Small intestine (tissue), 7 donors: ENCODE results near the gene MORC3. TPM values are rescaled to one million over a fixed set of nuclear protein-coding genes. Genes with fewer than 3 reads are reported as not detected.
"Not testable (repeated sequence)": the region's sequence is repeated elsewhere in the genome, so short reads cannot be mapped to it uniquely, and the experiment has no call there.

Source experiments
- DNase-seq, 2 donors: peaks; one replicate each; pipeline versions ENCODE4 v3.0.0 to v3.0.0-alpha.2; 2013
- FAIRE-seq: peaks from 2 replicates; lab custom pipeline; 2012; peaks lifted over from hg19 to GRCh38; lab: Jason Lieb, UNC
- H3K27ac ChIP-seq, 3 donors: one replicate each; pipeline ENCODE4 v1.5.1; 2013; ENCODE audit warnings: low read length in 2 of 3, mild to moderate bottlenecking in 2 of 3, control low read depth in 1 of 3, inconsistent platforms in 1 of 3, low read depth in 1 of 3, moderate library complexity in 1 of 3
- H3K27me3 ChIP-seq, 3 donors: one replicate each; pipeline ENCODE4 v1.6.1; 2013; ENCODE audit warnings: low read length in 3 of 3, inconsistent platforms in 1 of 3; ENCODE audit not compliant: control insufficient read depth in 3 of 3, insufficient read depth in 3 of 3
- H3K36me3 ChIP-seq, 3 donors: one replicate each; pipeline ENCODE4 v1.6.1; 2013; ENCODE audit warnings: low read length in 3 of 3, inconsistent platforms in 1 of 3, low read depth in 1 of 3, mild to moderate bottlenecking in 1 of 3, moderate library complexity in 1 of 3; ENCODE audit not compliant: control insufficient read depth in 3 of 3, insufficient read depth in 2 of 3
- H3K4me1 ChIP-seq, 3 donors: one replicate each; pipeline ENCODE4 v1.6.1; 2013; ENCODE audit warnings: low read length in 2 of 3, inconsistent platforms in 1 of 3, low read depth in 1 of 3, mild to moderate bottlenecking in 1 of 3, moderate library complexity in 1 of 3; ENCODE audit not compliant: control insufficient read depth in 3 of 3, insufficient read depth in 2 of 3
- H3K4me3 ChIP-seq, 3 donors: one replicate each; pipeline ENCODE4 v1.5.1; 2013; ENCODE audit warnings: low read length in 3 of 3, control low read depth in 1 of 3, inconsistent platforms in 1 of 3, low read depth in 1 of 3, mild to moderate bottlenecking in 1 of 3, moderate library complexity in 1 of 3
- H3K9me3 ChIP-seq, 2 donors: one replicate each; pipeline ENCODE4 v1.6.1; 2013; ENCODE audit warnings: low read depth in 1 of 2, low read length in 1 of 2; ENCODE audit not compliant: control insufficient read depth in 2 of 2, insufficient read depth in 1 of 2
- WGBS, 3 donors: extraction: QIAGEN DNeasy Blood & Tissue Kit; methylation state at CpG; one replicate each; pipeline ENCODE4 v1.1.7; 2013; 5-methylcytosine and 5-hydroxymethylcytosine counted together
- polyA plus RNA-seq, 4 donors: library from polyadenylated mRNA; stranded (reverse) in 3 of 4; unstranded in 1 of 4; fragments of 200-250 nt in 3 of 4; fragments of 120-200 nt in 1 of 4; gene quantifications; one replicate each; pipeline versions ENCODE4 v1.2.1 to v1.2.3, GENCODE V29; 2013
- donor health status: healthy with polysubstance abuse.
- donor health status: control.
- donor health status: control.
- donor health status: Bipolar disorder and iron deficiency.
- donor health status: healthy.

The MORC3 gene
- polyA plus RNA-seq, 4 donors: 8.6 to 27.5 (median 10.4) TPM

GRCh38 chr21:36355868-36356267 lies 35.9 kb downstream of the MORC3 start:
- Histone ChIP-seq H3K4me3 (no peak overlapping the region), H3K4me1 (no peaks in the 10 kb centered on the region), H3K27ac (no peak overlapping the region), H3K9me3 (no peaks in the 10 kb centered on the region), H3K36me3 (peaks cover 11 to 42% (median 18%) of the 10 kb centered on the region in 3 donors), H3K27me3 (no peaks in the 10 kb centered on the region)
- FAIRE-seq: no peak
- DNase-seq: no peak
- WGBS, 3 donors: 39 to 53% (median 52%) methylated on average over 2 of the region's 2 CpGs

GRCh38 chr21:36359185-36359584 lies 39.2 kb downstream of the MORC3 start:
- Histone ChIP-seq H3K36me3 (peaks cover 26 to 45% (median 29%) of the 10 kb centered on the region in 3 donors), H3K4me1 (no peaks in the 10 kb centered on the region), H3K27ac (no peak overlapping the region), H3K4me3 (no peak overlapping the region), H3K9me3 (no peaks in the 10 kb centered on the region), H3K27me3 (no peaks in the 10 kb centered on the region)
- 94 to 97% (median 97%) methylated on average over 2 of the region's 2 CpGs for WGBS, 3 donors
- FAIRE-seq: no peak
- no peak for DNase-seq

- Histone ChIP-seq H3K36me3 (peaks cover 20 to 43% (median 23%) of the 10 kb centered on the region in 3 donors), H3K4me1 (no peaks in the 10 kb centered on the region), H3K27ac (no peak overlapping the region), H3K4me3 (no peak overlapping the region), H3K9me3 (no peaks in the 10 kb centered on the region), H3K27me3 (no peaks in the 10 kb centered on the region)
- no peak for DNase-seq
- WGBS, 3 donors: 74 to 87% (median 85%) methylated on average over 7 of the region's 7 CpGs
- FAIRE-seq: no peak
Measured at GRCh38 chr21:36369064-36369685, 49.2 kb downstream of the MORC3 start.

- DNase-seq: no peak
- no peak overlapping the region for H3K4me3 ChIP-seq
- peaks cover 0 to 4% (median 0%) of the 10 kb centered on the region in 3 donors for H3K4me1 ChIP-seq
- no peaks in the 10 kb centered on the region for H3K9me3 ChIP-seq
- H3K27me3 ChIP-seq: no peaks in the 10 kb centered on the region
- H3K36me3 ChIP-seq: peaks cover 4 to 26% (median 11%) of the 10 kb centered on the region in 3 donors
- no peak for FAIRE-seq
- no peak overlapping the region for H3K27ac ChIP-seq
Measured at GRCh38 chr21:36375994-36376393, 56.0 kb downstream of the MORC3 start.

GRCh38 chr21:36377391-36377842 lies 57.4 kb downstream of the MORC3 start:
- FAIRE-seq (no peak), DNase-seq (peak; percentile 19 to 24)
- Histone ChIP-seq H3K27ac (peak overlapping the region in 1 of 3 donors; percentile 8), H3K27me3 (no peaks in the 10 kb centered on the region), H3K4me3 (no peak overlapping the region), H3K4me1 (peaks cover 0 to 4% (median 0%) of the 10 kb centered on the region in 3 donors), H3K36me3 (peaks cover 2 to 23% (median 9%) of the 10 kb centered on the region in 3 donors), H3K9me3 (no peaks in the 10 kb centered on the region)
- WGBS, 3 donors: 40 to 62% (median 55%) methylated on average over 7 of the region's 7 CpGs

- 94 to 95% (median 94%) methylated on average over 6 of the region's 6 CpGs for WGBS, 3 donors
- no peak for DNase-seq
- no peak overlapping the region for H3K27ac ChIP-seq
- no peaks in the 10 kb centered on the region for H3K9me3 ChIP-seq
- no peak for FAIRE-seq
- H3K36me3 ChIP-seq: peaks cover 2 to 16% (median 9%) of the 10 kb centered on the region in 3 donors
- H3K4me1 ChIP-seq: peaks cover 0 to 4% (median 0%) of the 10 kb centered on the region in 3 donors
- no peak overlapping the region for H3K4me3 ChIP-seq
- H3K27me3 ChIP-seq: no peaks in the 10 kb centered on the region
Measured at GRCh38 chr21:36379251-36379650, 59.3 kb downstream of the MORC3 start.

GRCh38 chr21:36381841-36382589 lies 62.0 kb downstream of the MORC3 start:
- Histone ChIP-seq H3K27ac (no peak overlapping the region), H3K27me3 (no peaks in the 10 kb centered on the region), H3K36me3 (peaks cover 0 to 7% (median 4%) of the 10 kb centered on the region in 3 donors), H3K9me3 (no peaks in the 10 kb centered on the region), H3K4me3 (no peak overlapping the region), H3K4me1 (peaks cover 0 to 4% (median 0%) of the 10 kb centered on the region in 3 donors)
- WGBS, 3 donors: 69 to 88% (median 83%) methylated on average over 9 of the region's 9 CpGs
- DNase-seq: peak in 1 of 2 donors; percentile 48
- FAIRE-seq: no peak

GRCh38 chr21:36382722-36383121 lies 62.7 kb downstream of the MORC3 start:
- not testable (repeated sequence) for H3K4me3 ChIP-seq, H3K27ac ChIP-seq, H3K4me1 ChIP-seq, H3K9me3 ChIP-seq, FAIRE-seq, H3K36me3 ChIP-seq, DNase-seq, H3K27me3 ChIP-seq
- 89 to 96% (median 95%) methylated on average over 10 of the region's 10 CpGs for WGBS, 3 donors
